Skin of body (tissue), 2 donors: ENCODE results near the gene EVX1. TPM values are rescaled to one million over a fixed set of nuclear protein-coding genes. Genes with fewer than 3 reads are reported as not detected.

Experiments
- DNase-seq: peaks from one replicate; lab custom pipeline; 2025; lab: John Stamatoyannopoulos, UW
- total RNA-seq: library from RNA; depleted of rRNA; stranded (reverse); fragments of >200 nt; gene quantifications from one replicate; pipeline ENCODE4 v1.2.3, GENCODE V29; 2014

Gene EVX1
- total RNA-seq: not detected

DNA sequence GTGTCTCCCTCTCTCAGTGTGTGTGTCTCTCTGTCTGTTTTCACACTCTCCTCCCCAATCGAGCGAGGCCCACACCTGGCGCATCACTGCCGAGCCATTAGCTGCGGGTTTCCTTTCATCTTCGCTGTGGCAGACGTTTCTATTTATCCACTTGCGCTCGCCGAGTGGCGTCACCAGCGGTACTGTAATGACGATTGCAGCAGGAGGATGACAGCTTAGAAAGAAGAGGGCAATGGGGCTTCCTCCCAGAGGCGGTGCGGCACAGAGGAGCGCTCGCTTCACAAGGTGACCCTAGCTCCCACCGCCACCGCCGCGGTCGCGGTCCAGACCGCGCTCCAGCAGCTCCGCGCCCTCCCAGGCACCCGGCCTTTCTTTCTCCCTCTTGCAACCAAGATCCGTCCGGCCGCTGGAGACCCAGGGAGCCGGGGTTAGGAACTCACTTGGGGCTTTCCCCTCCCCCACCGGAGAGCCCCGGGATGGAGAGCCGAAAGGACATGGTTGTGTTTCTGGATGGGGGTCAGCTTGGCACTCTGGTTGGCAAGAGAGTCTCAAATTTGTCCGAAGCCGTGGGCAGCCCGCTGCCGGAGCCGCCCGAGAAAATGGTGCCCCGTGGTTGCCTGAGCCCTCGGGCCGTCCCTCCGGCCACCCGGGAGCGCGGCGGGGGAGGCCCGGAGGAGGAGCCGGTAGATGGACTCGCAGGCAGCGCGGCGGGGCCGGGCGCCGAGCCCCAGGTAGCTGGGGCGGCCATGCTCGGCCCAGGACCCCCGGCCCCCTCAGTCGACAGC, at the start of gene EVX1:
Gene EVX1 (plus strand): TSS at position 248 of the 785 bp plus-strand sequence. CDS start 229 bp downstream, at position 477.
- no peak for DNase-seq

DNA sequence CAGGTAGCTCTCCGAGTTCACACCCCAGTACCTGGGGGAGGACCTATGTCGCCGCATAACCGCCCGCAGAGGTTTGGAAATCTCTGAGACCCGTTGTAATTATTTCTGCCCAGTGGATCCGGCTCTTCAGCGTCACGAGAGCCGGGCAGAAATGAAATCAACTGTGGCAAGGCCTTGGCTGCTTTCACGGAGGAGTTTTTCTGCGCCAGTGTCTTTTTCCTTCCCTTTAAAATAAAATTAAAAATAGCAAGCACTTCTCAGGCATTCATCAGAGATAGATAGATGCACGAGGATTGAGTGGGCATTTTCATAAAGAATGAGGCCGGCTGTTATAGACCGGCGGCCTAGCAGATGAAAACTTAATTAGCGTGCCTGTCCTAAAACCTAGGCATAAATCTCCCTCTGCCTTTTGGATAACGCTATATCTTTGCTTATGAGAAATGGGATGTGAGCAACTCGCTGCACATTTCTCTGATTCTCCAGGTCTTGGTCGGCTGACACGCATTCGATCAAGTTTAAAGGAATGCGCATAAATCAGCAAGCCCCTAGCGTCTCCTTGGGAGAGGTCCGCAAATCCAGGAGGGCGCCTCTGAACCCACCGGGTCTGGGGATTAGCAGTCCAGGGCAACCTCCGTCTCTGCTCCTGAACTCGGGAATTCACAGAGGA, 49.1 kb upstream of the EVX1 start:
- DNase-seq: no peak

DNA sequence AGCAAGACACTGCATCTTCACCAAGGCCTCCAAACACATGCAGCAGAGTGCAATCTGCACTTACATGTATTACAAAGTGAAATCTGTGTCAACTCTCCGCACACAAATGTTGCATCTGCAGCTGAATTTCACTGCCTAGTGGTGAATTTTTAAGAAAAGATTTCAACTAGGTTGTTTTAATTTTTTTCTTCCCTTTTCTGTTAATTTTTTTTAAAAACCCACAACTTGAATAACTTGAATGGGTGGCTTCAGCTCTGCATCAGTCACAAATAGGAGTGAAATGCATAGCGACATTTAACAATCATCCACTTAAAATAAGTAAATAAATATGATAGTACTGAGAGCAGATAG, 48.6 kb upstream of the EVX1 start:
- no peak for DNase-seq

DNA sequence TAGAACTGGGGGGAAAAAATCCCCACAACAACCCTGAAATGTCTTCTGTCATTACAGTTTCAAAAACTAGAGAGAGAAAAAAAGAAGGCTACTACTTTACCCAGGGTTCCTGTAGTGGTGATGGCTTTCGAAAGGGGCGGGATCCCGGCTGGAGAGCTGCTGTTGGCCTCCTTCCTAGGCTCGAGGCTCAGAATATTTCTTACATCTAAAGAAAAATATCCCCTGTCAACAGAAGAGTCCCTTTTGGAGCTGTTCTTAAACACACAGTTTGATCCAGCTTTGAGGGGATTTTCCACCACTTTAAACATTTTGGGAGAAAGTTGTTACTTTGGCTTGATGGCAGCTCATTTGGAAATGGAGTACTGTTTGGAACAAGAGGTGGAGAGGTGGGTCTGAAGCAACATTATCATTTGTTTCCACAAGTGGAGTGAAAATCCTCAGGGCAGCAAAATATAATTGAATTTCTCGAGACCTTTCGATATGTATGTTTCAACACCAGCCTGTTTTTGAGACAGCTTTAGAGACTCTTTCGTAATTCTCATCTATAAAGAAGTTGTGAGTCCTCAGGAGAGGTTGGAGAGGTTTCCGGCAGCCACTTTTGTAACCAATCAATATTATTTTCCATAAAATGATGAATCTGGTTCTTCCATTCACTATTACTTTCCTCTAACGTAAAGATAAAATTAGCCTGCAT, 47.8 kb upstream of the EVX1 start:
- DNase-seq: no peak

DNA sequence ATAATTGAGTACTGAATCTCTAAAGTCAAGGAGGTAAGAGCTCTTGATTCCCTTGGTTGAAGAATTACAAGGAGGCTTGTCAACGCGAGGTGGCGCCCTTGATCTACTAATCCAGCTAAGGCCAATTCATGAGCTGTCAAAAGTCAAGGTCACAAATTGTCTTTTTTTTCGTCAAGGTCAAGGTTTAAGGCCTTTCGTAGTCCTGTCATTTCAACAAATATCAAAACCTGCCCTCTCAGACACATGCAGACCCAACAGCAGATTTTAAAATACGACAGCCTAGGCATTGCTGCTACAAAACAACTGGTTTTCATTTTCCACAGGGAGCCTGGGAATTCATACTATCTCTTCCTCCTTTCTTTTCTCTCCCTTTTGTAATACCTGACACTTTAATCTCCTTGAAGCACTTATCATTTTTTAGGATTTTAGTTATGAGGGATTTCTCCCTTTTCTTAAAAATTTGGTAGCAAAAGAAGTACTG, 46.3 kb upstream of the EVX1 start:
- peak; percentile 86 for DNase-seq

DNA sequence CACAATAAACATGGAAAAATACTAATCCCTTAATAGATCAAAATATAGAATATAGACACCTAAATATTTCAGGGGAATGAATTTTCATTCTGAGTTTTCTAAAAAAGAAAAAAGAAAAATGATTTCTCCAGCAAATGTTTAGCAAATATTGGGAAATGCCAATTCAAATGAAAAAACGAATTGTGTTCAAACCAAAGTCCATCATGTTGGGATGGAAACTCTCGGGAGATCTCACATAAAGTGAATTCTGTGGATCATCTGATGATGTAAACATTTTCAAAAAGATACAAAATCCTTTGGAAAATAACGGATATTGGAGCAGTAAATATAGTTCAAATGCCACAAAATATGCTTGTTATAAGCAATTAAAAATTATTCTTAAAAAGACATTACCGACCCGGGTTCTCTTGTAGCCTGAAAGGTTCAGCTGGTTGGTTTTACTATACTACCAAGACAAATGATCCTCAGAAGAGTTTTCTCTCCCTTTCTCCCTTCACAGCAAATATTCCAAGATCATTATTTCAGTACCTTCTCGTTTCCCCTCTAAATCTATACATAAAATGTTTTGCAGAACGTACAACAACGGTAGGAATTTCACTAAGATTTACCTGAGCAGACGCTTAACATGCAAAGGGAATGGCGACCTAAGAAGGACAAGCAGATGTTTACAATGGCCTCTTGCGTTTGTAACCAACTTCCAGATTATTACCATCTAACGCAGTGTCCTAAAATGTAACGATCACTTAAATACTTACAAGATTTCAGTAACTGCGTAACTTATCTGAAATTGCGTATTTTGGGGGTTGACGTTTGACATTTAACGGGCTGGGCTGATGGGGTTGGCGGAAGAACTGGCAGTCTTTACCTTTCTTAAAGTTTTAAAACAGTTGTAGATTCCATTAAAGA, 45.2 kb upstream of the EVX1 start:
- DNase-seq: no peak

DNA sequence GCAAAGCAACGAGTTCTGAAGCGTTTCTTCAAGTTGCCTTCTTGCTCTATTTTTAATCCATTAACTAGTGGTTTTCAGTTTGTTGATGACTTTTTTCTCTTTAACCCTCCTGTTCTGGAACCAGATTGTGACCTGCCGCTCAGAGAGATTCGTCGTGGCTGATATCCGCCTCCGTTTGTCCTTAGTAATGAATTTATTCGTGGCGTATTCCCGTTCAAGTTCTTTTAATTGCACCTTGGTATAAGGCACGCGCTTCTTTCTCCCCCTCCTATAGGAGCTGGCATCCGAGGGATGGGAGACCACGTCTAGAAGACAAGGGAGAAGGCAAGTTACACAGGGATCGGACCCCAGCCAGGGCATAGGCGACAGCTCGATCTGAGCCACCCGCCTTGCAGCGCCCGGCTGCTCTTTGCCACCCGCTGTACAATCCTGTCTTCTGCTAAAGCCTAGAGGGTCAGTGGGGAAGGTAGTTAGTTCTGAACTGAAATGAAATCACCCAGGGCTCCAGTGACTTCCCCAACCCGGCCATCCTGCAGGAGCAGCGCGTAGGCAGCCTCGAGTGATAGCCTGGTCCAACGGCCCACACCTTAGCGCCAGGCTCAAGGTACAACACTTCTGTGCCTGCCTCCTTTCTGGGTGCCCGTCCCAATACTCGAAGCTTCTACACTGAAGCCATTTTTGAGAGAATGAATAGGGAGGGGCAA, 44.3 kb upstream of the EVX1 start:
- no peak for DNase-seq

DNA sequence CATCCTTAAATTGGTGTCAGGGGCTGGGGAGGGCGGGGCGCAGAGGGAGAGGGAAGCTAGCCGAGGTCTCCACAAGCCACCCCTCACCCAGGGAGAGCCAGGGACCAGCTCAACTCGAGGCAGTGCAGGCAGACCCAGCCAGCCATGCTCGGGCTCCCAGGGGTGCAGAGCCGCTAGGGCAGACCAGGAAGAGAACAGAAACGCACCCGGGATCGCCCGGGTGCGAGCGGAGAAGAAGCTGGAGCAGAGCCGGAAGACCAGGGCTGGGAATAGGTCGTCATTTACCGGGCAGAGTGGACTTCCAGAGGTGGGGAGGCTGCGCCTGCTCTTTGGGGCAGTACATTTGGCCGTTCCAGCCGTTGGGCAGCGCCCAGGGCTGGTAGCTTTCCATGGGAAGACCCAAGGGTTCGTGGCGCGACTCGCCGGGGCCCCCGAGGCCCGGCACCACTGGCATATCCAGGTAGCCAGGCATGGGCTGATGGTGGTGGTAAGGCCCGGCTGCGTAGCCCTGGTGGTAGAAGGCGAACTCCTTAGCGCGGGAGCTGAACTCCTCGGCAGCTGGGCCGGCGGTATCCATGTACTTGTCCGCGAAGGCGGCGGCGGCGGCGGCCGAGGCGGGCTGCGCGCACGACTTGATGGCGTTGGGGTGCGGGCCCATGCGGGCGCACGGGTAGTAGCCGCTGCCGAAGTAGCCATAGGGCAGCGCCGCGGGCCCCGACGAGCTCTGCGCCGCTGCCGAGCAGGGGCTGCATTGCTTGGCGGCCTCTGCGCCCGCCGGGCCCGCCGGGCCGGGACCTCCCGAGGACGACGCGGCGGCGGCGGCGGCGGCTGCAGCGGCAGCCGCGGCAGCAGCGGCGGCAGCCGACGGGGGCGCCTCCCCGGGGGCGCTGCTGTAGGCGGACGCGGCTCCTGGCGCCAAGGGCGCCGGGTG, 43.5 kb upstream of the EVX1 start:
- DNase-seq: no peak

DNA sequence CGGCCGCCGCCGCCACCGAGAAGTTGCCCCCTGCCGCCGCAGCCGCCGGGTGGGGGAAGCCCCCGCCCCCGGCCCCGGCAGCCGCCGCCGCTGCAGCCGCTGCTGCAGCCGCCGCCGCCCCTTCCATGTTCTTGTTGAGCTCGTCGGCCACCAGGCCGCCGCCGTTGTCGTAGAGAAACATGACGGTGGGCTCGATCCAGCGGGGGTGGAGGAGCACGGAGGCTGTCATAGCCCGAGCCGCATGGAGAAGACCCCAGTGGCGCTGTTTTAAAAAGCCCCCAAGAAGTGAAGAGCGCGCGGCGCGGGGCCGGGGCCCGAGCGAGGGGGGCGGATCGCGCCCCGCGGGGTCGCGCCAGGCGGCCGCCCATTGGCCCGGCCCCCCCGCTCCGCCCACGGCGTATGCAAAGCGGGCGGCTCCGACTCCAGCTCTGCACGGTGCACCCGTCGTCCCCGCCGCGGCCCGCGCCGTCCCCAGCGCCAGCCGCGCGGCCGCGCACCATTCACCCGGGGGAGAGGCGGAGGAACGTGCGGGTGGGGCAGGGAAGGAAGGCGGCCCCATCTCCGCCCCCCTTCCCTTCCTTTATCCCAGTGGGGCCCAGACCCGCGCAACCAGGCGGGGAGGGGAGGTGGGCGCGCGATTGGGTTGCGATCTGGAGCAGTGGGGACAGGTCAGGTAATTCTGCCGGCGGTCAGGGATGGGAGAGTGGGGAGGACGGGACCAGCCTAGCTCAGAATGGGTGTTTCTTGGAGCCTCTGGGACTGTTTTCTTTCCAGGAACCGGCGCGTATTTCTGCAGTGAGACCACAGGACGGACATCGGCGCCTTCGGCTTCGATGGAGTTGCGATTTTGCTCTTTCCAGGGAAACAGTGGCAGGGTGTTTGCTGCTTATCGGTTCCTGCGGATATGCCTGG, 42.5 kb upstream of the EVX1 start, which contains the start of gene HOXA13:
Gene HOXA13 (minus strand): TSS at position 243 of the 912 bp plus-strand sequence. CDS start 14 bp downstream, at position 229.
- no peak for DNase-seq

DNA sequence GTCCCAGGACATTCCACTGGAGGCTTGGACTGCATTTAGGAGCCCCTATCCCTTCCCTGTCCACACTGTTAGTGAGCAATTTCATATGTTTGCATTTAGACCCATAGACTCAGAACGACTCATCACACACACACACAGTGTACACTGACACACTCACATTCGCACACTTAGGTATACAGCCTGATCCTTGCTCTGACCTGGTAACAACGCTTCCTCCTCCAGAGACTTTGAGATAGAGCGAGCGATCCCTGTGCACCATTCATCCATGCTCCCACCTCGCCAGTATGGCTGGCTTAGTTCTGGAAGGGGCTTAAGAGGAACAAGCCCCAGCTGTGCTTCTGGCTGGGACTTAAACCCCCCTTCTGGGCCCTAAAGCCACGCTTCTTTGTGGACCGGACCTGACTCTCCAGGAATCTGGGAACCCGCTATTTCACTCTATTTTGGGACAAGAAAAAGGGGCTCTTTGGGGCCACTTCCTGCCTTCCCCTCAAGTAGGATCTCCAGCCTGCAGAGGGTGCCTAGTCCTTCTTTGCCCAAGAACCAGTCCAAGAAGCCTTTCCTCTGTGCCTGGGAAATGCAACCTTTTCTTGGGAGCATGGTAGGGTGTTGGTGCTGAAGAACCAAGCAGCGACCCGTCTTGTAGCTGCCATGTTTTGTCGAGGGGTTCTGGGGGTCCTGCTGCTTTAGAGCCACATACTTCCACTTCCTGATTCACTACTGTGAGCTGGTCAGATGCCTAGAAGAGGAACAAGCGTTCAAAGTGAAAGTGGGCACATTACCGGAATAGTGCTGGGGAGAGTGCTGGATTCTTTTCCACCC, 41.6 kb upstream of the EVX1 start:
- DNase-seq: no peak

DNA sequence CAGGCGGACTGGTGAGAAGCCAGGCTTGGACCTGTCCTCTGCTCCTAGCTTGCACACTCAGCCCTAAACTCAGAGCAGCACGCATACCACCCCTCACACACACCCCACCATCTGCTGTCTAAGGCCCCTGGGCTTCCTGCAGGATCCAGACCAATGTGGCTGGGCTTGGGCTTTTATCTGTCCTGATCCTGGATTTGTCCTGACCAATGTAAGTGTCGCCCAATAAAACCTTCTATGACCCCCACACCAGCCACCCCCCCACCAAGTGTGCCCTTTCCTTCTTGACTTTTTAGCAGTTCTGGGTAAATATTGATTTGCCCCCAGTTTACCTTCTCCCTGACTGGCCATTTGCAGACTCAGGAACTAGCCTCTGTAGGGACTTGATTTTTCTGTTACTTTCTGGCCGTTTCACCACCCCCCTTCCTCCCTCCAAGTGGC, 41.0 kb upstream of the EVX1 start:
- no peak for DNase-seq

DNA sequence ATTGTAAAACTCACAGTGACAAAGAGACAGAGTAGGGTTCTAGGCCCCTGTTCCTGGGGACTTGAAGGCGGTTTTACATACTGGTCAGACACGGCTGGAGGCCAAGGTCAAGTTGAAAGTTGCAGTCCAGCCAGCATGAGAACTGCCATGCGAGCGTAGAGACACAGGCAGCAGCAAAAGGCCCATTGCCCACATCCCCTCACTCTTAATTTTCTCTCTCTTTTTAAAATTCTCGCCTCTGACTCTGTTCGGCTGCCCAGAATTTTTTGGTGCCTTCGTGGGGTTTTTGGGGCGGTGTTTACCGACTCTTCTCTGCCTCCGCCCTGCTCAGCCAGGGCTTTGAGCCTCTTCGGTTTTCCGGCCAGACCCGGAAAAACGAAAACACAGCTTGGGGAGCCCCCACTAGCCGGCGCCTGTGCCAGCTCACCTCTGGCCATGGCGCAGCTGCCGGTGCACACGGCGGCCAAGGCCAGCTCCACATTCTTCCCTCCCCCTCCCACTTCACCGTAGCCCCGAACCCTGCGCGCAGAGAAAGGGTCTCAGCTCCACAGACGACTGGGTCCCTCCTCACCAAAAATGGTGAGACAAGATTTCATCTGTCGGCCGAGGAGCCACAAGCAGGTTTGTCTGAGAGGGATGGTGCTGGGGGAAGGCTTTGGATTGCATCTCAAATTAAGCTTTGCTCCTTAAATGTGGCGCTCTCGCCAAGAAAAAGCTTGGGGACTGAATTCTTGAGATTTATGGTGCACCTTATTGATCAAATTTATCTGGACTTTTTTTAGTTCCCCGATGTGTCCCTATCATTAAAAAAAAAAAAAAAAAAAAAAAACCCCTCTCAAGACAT, 40.4 kb upstream of the EVX1 start:
- no peak for DNase-seq

DNA sequence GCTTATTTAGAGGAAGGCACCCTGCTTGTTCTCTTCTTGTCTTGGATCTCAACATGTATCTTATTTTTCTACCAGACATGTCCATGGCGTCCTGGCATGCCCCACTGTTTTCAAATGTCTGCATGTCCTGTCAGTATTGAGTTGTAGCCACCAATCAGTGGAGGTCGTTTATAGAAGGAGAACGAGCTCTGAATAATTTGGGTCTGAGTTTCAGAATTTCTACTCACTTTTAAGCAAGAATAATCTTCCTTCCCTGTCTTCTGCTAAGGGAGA, 39.8 kb upstream of the EVX1 start:
- no peak for DNase-seq

DNA sequence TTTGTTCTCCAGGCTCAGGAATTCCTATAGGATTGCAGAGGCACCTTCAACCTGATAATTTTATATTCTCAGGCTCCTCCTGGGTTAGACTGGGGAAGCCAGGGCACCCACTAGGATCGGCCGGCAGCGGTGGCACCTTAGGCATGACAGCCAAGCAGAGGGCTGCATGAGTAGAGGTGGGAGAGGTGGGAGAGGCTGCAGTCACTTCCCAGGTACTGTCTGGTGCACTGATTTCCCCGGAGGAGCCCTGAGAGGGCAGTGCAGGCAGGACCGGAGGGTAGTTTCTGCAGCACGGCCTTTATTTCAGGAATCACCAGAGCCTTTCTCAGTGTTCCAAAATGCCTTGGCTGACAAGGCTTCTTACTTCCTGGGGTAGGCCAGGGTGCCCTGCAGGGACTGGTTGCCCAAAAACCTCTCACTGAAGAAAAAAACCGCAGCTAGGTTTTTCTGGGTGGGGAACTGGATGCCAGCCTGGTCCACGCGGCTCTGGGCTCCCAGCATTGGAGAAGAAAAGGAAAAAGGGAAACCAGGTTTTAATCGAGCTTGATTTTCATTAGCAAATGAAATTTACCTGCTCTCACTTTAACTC, 39.1 kb upstream of the EVX1 start:
- DNase-seq: no peak

DNA sequence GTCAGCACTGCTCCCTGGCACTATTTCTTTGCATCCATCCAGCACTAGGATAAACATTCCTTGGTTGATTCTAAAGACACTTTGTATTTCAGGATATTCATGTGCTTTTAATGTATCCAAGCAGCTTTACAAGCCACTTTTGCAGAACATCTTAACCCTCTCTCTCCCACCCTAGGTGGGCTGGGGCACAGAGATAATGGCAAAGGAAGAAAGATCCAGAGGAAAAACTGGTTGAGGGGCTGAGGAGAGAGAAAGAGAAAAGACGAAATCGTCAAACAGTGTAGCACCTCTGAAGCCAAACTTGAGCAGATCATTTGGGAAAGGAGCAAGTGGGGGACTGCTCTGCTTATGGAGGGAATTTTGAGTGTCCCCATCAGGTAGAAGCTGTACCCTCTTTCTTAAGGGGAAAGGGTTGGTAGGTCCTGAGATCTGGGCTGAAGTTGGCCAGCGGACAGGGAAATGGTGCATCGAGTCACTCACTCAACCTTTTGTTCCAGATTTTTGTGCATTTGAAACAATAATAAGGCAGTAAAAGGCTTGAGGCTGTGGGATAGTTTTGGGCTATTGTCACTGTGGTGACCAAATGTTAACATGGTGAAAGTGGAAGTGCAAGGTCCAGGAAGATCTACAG, 38.5 kb upstream of the EVX1 start:
- DNase-seq: no peak

DNA sequence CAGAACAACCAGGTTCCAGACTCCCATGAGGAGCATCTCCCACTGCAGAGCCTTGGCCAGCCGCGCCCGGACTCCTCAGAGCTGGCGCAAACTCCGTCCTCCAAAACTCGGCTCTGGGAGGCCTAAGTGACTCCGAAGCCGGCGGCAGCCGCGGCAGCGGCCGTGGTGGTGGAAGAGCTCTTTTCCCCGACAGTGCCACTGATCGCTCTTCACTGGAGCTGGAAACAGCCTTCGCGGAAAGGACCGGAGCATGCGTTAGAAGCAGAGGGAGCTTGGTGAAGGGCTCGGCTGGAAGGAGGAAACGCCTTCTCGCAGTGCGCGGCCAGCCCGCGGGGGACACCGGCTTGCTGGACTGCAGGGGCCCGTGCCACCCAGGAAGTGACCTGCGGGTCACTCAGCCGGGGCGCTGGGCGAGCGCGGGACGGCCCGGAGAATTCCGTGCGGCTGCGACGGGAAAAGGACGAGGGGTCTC, 37.7 kb upstream of the EVX1 start:
- DNase-seq: no peak
